GM21619 (cell line): ENCODE data around the gene TTLL7.

ENCODE experiments used
- ATAC-seq: cut with Tn5 transposase; IDR thresholded peaks from one replicate; pipeline ENCODE4 v1.9.1; 2021; ENCODE audit not compliant: unreplicated experiment

The TTLL7 gene

DNA sequence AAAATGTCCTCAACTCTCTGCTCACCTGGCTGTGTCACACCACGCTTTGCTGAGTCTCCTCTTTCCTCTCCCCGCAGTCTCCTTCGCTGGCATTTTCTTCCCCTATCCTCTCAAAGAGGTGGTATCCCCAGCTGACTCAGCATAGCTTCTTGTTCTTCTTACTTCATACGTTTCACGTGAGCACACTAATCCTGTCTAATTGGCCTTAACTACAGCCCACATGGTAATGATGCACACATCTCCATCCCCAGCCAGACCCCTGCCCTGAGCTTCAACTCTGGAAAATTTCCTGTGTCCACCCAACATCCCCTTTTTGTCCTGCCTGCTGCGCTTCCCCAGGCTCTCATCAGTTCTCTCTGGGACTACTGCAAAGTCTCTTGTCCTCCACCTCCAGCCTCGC lies 169.8 kb downstream of the TTLL7 start:
- ATAC-seq, result no peak

DNA sequence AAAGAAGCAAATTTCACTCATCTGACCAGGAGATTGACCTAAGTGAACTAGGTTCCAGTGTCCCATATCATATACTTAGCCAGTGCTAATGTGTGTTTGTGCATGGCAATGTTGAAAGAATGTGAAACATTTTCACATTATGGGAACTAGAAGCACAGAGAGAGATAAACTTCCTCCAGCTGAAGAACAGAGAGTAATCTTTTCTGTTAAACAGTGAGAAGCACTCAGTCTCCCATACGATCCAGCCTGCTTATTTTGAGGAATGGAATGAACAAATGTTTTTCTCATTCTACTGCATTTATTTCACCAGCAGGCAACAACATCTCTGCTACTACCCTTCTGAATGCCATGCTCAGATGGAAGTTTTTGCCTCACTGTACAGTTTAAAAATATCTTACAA lies 170.5 kb downstream of the TTLL7 start:
- ATAC-seq, result no peak

DNA sequence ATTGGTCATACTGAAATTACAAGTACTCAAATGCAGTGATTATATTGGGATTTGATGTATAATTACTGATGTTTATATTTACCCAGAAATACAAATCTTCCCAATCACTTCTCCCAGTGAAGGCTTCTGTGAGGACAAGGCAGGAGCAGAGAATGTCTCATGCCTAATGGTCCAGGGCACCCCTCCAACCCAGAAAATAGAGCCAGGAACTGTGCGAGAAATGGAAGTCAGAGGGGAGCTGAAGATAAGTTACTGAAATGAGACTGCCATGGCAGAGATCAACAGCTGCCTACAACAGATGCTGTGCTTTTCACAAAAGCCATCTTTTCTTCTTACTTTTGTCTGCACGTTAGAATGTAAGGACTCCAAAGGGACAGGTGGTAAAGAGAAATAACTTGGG lies 171.2 kb downstream of the TTLL7 start:
- ATAC-seq, result no peak

GRCh38 chr1:83822208-83822607 lies 176.7 kb downstream of the TTLL7 start:
- no peak for ATAC-seq

DNA sequence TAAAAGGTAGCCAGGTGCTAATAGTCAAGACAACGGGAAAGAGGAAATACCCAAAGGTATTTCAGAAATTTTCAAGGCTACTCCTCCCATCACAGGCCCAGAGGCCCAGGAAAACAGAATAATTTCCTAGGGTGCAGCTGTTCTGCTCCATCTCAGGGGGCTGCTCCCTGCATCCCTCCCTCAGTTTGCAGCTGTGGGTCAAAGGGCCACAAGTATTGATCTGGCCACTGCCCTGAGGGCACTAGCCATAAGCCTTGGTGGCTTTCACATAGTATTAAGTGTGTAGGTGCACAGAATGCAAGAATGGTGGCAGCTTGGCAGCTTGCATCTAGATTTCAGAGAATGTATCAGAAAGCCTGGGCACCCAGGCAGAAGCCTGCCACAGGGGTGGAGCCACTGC lies 179.5 kb downstream of the TTLL7 start:
- no peak for ATAC-seq

DNA sequence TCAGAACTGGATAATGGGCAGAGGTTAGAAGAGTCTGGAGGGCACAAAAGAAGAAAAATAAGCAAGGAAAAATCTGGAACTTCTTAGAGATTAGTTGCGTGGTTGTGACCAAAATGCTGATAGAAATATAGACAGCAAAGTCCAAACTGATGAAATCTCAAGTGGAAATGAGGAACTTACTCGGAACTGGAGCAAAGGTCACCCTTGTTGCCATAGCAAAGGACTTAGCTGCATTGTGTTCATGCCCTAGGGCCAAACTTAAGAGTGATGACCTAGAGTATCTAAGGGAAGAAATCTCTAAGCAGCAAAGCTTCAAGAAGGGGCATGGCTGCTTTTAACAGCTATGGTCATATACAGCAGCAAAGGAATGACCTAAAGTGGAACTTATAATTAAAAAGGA lies 180.0 kb downstream of the TTLL7 start:
- ATAC-seq, result no peak

- no peak for ATAC-seq
Measured at GRCh38 chr1:83816836-83817235, 182.1 kb downstream of the TTLL7 start.

GRCh38 chr1:83815330-83815729 lies 183.6 kb downstream of the TTLL7 start:
- no peak for ATAC-seq
